ENCODE results near the gene FMO5.

- TF ChIP-seq CTCF (IDR thresholded peaks at IDR 0.05; ENCODE audit: poor library complexity, severe bottlenecking) (no peak), EZH2 (IDR thresholded peaks at IDR 0.05; ENCODE audit: borderline replicate concordance, insufficient read depth, low read length, poor library complexity, severe bottlenecking) (no peak), POLR2AphosphoS5 (IDR thresholded peaks at IDR 0.05) (no peak), MXI1 (conservative IDR thresholded peaks at IDR 0.05; ENCODE audit: poor library complexity, severe bottlenecking) (no peak), TAF1 (IDR thresholded peaks at IDR 0.05; ENCODE audit: low read depth) (no peak), SMC3 (conservative IDR thresholded peaks at IDR 0.05; ENCODE audit: poor library complexity) (no peak), EP300 (conservative IDR thresholded peaks at IDR 0.05; ENCODE audit: poor library complexity, severe bottlenecking) (no peak)
Observed at GRCh38 chr1:147213271-147213670, 11.9 kb downstream of the FMO5 start.
